Endothelial cell of umbilical vein (primary cell): Measurements from ENCODE around the gene CCNL2.

Source experiments
- EZH2 ChIP-seq: IDR thresholded peaks from 2 replicates; pipeline ENCODE4 v1.6.1; 2012; ENCODE audit warnings: borderline replicate concordance, low read depth, mild to moderate bottlenecking, moderate library complexity, low read length, inconsistent platforms; ENCODE audit not compliant: severe bottlenecking
- MYC ChIP-seq: IDR thresholded peaks from one replicate; pipeline ENCODE4 v1.6.1; 2011; ENCODE audit warnings: mild to moderate bottlenecking, low read depth, low read length
- POLR2A ChIP-seq: IDR thresholded peaks from 2 replicates; pipeline ENCODE4 v1.6.1; 2012; ENCODE audit warnings: low read depth, mild to moderate bottlenecking, control low read depth, low read length
- TF ChIP-seq, protein P1 (sequence below), 2 donors: IDR thresholded peaks; 1 replicate in 1 of 2; 2 replicates in 1 of 2; pipeline ENCODE4 v1.5.1; 2011; ENCODE audit warnings: low read length in 2 of 2, mild to moderate bottlenecking in 2 of 2, moderate library complexity in 2 of 2, control low read depth in 1 of 2, inconsistent platforms in 1 of 2, low read depth in 1 of 2; ENCODE audit not compliant: insufficient read depth in 1 of 2; ENCODE audit errors: extremely low read depth in 1 of 2
- TF ChIP-seq, protein P2 (sequence below): IDR thresholded peaks from 2 replicates; pipeline ENCODE4 v1.6.1; 2011; ENCODE audit not compliant: insufficient read depth, insufficient read length

DNA sequence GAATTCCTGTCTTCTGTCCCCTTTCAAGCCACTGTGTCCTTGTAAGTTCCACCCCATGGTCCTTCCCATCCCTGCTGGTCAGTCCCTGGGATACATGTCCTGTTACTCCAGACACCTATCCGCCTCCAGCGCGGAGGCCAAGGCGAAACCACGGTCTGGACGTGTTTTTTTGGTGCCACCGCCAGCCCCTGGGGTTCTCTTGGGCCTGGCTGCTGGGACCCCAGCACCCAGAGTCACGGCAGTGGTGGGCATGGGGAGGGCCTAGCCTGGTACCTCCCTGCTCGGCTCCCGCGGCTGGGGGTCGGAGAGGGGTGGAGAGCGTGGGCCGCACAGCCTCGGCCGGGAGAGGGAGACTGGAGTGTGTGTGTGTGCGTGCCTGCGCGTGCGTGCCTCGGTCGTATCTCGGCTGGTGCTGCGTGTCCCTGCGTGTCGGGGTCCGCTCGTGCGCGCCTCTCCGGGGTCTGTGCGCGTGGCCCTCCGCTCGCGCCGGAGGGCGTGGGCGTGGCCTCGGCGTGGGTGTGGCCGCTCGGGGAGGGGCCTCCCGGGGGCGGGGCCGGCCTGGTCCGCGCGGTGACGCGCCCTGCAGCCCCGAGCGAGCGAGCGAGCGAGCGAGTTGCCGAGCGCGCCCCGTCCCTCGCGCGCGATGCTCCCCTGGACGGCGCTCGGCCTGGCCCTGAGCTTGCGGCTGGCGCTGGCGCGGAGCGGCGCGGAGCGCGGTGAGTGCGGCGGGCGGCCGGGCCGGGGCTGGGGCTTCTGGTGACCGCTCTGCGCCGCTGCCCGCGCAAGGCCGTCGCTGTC is 36.2 kb upstream of the CCNL2 start, which contains the start of gene VWA1:
- TF ChIP-seq, protein P1, sequence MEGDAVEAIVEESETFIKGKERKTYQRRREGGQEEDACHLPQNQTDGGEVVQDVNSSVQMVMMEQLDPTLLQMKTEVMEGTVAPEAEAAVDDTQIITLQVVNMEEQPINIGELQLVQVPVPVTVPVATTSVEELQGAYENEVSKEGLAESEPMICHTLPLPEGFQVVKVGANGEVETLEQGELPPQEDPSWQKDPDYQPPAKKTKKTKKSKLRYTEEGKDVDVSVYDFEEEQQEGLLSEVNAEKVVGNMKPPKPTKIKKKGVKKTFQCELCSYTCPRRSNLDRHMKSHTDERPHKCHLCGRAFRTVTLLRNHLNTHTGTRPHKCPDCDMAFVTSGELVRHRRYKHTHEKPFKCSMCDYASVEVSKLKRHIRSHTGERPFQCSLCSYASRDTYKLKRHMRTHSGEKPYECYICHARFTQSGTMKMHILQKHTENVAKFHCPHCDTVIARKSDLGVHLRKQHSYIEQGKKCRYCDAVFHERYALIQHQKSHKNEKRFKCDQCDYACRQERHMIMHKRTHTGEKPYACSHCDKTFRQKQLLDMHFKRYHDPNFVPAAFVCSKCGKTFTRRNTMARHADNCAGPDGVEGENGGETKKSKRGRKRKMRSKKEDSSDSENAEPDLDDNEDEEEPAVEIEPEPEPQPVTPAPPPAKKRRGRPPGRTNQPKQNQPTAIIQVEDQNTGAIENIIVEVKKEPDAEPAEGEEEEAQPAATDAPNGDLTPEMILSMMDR (IDR thresholded peaks at IDR 0.05; ENCODE audit: extremely low read depth in 1 of 2, insufficient read depth in 1 of 2, low read depth in 1 of 2, low read length in 2 of 2) = peak in 1 of 2 donors; percentile 11
- TF ChIP-seq MYC = no peak
- no peak for TF ChIP-seq POLR2A
- TF ChIP-seq, protein P2, sequence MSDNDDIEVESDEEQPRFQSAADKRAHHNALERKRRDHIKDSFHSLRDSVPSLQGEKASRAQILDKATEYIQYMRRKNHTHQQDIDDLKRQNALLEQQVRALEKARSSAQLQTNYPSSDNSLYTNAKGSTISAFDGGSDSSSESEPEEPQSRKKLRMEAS = no peak
- no peak for TF ChIP-seq EZH2
